IMR-90 (cell line): Measurements from ENCODE around the gene MTMR8.

ENCODE experiments used
- CHD1 ChIP-seq: IDR thresholded peaks from 2 replicates; pipeline ENCODE4 v1.6.1; 2012; ENCODE audit warnings: low read depth, low read length, improper control_type of control experiment
- CTCF ChIP-seq: conservative IDR thresholded peaks from 2 replicates; pipeline ENCODE4 v1.5.1; 2012; ENCODE audit warnings: mild to moderate bottlenecking, low read depth, low read length, improper control_type of control experiment
- MAZ ChIP-seq: IDR thresholded peaks from 2 replicates; pipeline ENCODE4 v1.6.1; 2012; ENCODE audit warnings: low read depth, mild to moderate bottlenecking, low read length, improper control_type of control experiment, moderate library complexity, borderline replicate concordance
- POLR2A ChIP-seq: IDR thresholded peaks from 2 replicates; pipeline ENCODE4 v1.6.1; 2012; ENCODE audit warnings: mild to moderate bottlenecking, low read depth, low read length
- RAD21 ChIP-seq: IDR thresholded peaks from 2 replicates; pipeline ENCODE4 v1.6.1; 2012; ENCODE audit warnings: low read length, improper control_type of control experiment
- RCOR1 ChIP-seq: IDR thresholded peaks from 2 replicates; pipeline ENCODE4 v1.6.1; 2012; ENCODE audit warnings: mild to moderate bottlenecking, low read length, improper control_type of control experiment; ENCODE audit not compliant: insufficient replicate concordance
- RFX5 ChIP-seq: IDR thresholded peaks from 2 replicates; pipeline ENCODE4 v1.8.0; 2012; ENCODE audit warnings: low read depth, mild to moderate bottlenecking, low read length, moderate library complexity
- SMC3 ChIP-seq: fragments of 150-350 bp; IDR thresholded peaks from 2 replicates; pipeline ENCODE4 v1.6.1; 2016; ENCODE audit warnings: low read depth, mild to moderate bottlenecking, antibody characterized with exemption, low read length, moderate library complexity

- TF ChIP-seq CTCF, result no peak
- TF ChIP-seq SMC3, result no peak
- no peak for TF ChIP-seq RFX5
- no peak for TF ChIP-seq MAZ
- no peak for TF ChIP-seq RAD21
- no peak for TF ChIP-seq CHD1
- no peak for TF ChIP-seq RCOR1
- TF ChIP-seq POLR2A, result no peak
Observed at GRCh38 chrX:64439551-64439950, 44.3 kb upstream of the MTMR8 start.
